ENCODE measurements around the gene SCAF8.

The SCAF8 gene

GRCh38 chr6:154797857-154798256 is 64.6 kb downstream of the SCAF8 start:
- Histone ChIP-seq H3K14ac (ENCODE audit: low read length) (no peak overlapping the region), H3K4me2 (ENCODE audit: low read length) (no peak overlapping the region), H3K9ac (ENCODE audit: low read length) (no peak overlapping the region), H2AFZ (ENCODE audit: insufficient read depth, low read length, poor library complexity) (no peak overlapping the region), H2BK5ac (ENCODE audit: low read depth, low read length, poor library complexity) (no peak overlapping the region), H4K91ac (ENCODE audit: low read depth, low read length) (no peak overlapping the region), H3K18ac (ENCODE audit: low read length) (no peak overlapping the region), H3K4me1 (ENCODE audit: control insufficient read depth in 1 of 2, insufficient read depth in 2 of 2, low read length in 2 of 2) (no peaks in the 10 kb centered on the region), H4K12ac (ENCODE audit: low read depth, low read length) (no peak overlapping the region), H2BK120ac (ENCODE audit: insufficient read depth, low read length, poor library complexity) (no peak overlapping the region), H3K79me2 (ENCODE audit: control insufficient read depth, insufficient read depth, low read length, poor library complexity) (no peaks in the 10 kb centered on the region), H3K36me3 (ENCODE audit: control insufficient read depth in 1 of 2, insufficient read depth in 2 of 2, low read length in 2 of 2) (peaks cover 10 to 13% of the 10 kb centered on the region in 2 experiments), H2BK12ac (ENCODE audit: low read length) (no peak overlapping the region), H3K23ac (ENCODE audit: low read length) (no peak overlapping the region), H3K4ac (ENCODE audit: low read depth, low read length) (no peak overlapping the region), H3K4me3 (ENCODE audit: low read depth, low read length) (no peak overlapping the region), H3K27me3 (ENCODE audit: insufficient read depth, low read length) (no peaks in the 10 kb centered on the region), H3K9me3 (ENCODE audit: insufficient read depth, low read depth, low read length) (no peaks in the 10 kb centered on the region), H4K8ac (ENCODE audit: low read depth, low read length) (no peak overlapping the region), H2AK5ac (ENCODE audit: low read length) (no peak overlapping the region), H3K27ac (ENCODE audit: low read depth, low read length) (no peak overlapping the region), H3K79me1 (ENCODE audit: low read length) (no peaks in the 10 kb centered on the region)
- WGBS (ENCODE audit: extremely low coverage, insufficient coverage, insufficient read length): 100% methylated on average over 1 of the region's 3 CpGs
- no peak for DNase-seq

GRCh38 chr6:154800338-154800737 is 67.1 kb downstream of the SCAF8 start:
- Histone ChIP-seq H2AFZ (ENCODE audit: insufficient read depth, low read length, poor library complexity) (no peak overlapping the region), H3K18ac (ENCODE audit: low read length) (no peak overlapping the region), H2BK120ac (ENCODE audit: insufficient read depth, low read length, poor library complexity) (no peak overlapping the region), H4K12ac (ENCODE audit: low read depth, low read length) (no peak overlapping the region), H2BK12ac (ENCODE audit: low read length) (no peak overlapping the region), H3K9me3 (ENCODE audit: insufficient read depth, low read depth, low read length) (no peaks in the 10 kb centered on the region), H3K79me2 (ENCODE audit: control insufficient read depth, insufficient read depth, low read length, poor library complexity) (no peaks in the 10 kb centered on the region), H3K4me3 (ENCODE audit: low read depth, low read length) (no peak overlapping the region), H3K27ac (ENCODE audit: low read depth, low read length) (no peak overlapping the region), H3K23ac (ENCODE audit: low read length) (no peak overlapping the region), H3K14ac (ENCODE audit: low read length) (no peak overlapping the region), H2AK5ac (ENCODE audit: low read length) (no peak overlapping the region), H4K91ac (ENCODE audit: low read depth, low read length) (no peak overlapping the region), H2BK5ac (ENCODE audit: low read depth, low read length, poor library complexity) (no peak overlapping the region), H3K36me3 (ENCODE audit: control insufficient read depth in 1 of 2, insufficient read depth in 2 of 2, low read length in 2 of 2) (peaks cover 7 to 9% of the 10 kb centered on the region in 2 experiments), H3K4me1 (ENCODE audit: control insufficient read depth in 1 of 2, insufficient read depth in 2 of 2, low read length in 2 of 2) (no peaks in the 10 kb centered on the region), H4K8ac (ENCODE audit: low read depth, low read length) (no peak overlapping the region), H3K9ac (ENCODE audit: low read length) (no peak overlapping the region), H3K4ac (ENCODE audit: low read depth, low read length) (no peak overlapping the region), H3K79me1 (ENCODE audit: low read length) (no peaks in the 10 kb centered on the region), H3K4me2 (ENCODE audit: low read length) (no peak overlapping the region), H3K27me3 (ENCODE audit: insufficient read depth, low read length) (no peaks in the 10 kb centered on the region)
- no peak for DNase-seq

DNA sequence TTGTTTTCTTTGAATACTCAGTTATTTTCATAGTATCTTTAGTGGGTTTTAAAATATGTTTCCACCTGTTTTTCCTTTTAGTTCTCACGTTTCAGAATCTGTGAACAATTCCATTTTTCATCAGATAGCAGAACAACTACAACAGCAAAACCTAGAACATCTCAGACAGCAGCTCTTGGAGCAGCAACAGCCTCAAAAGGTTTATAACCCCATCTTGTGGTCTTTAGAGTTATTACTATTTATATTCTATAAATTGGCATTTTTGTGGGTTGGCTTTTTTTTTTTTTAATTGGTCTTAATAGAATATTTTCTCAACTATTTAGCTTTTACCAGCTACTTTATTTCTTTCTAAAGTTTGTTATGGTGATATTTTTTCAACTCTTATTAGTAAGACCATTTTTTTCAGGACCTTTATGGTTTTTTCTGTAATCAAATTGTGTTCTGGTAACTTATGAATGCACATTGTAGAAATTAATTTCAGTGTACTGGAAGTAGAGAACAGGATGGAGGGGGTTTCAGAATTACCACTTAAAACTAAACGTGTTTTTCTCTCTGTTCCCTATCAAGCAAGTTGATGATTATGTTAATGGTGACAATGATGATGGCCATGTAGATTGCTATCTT is 72.2 kb downstream of the SCAF8 start:
- H3K4ac ChIP-seq (ENCODE audit: low read depth, low read length): no peak overlapping the region
- H3K14ac ChIP-seq (ENCODE audit: low read length): no peak overlapping the region
- no peaks in the 10 kb centered on the region for H3K9me3 ChIP-seq (ENCODE audit: insufficient read depth, low read depth, low read length)
- no peak overlapping the region for H2BK12ac ChIP-seq (ENCODE audit: low read length)
- peaks cover 6 to 13% of the 10 kb centered on the region in 2 experiments for H3K36me3 ChIP-seq (ENCODE audit: control insufficient read depth in 1 of 2, insufficient read depth in 2 of 2, low read length in 2 of 2)
- no peak overlapping the region for H3K4me2 ChIP-seq (ENCODE audit: low read length)
- H2BK120ac ChIP-seq (ENCODE audit: insufficient read depth, low read length, poor library complexity): no peak overlapping the region
- H2AK5ac ChIP-seq (ENCODE audit: low read length): no peak overlapping the region
- no peak overlapping the region for H2BK5ac ChIP-seq (ENCODE audit: low read depth, low read length, poor library complexity)
- no peak overlapping the region for H2AFZ ChIP-seq (ENCODE audit: insufficient read depth, low read length, poor library complexity)
- H4K91ac ChIP-seq (ENCODE audit: low read depth, low read length): no peak overlapping the region
- no peak overlapping the region for H4K12ac ChIP-seq (ENCODE audit: low read depth, low read length)
- H3K4me3 ChIP-seq (ENCODE audit: low read depth, low read length): no peak overlapping the region
- H3K4me1 ChIP-seq (ENCODE audit: control insufficient read depth in 1 of 2, insufficient read depth in 2 of 2, low read length in 2 of 2): no peaks in the 10 kb centered on the region
- no peak overlapping the region for H3K18ac ChIP-seq (ENCODE audit: low read length)
- no peak overlapping the region for H3K9ac ChIP-seq (ENCODE audit: low read length)
- no CpG with 5 or more reads among the region's 2 CpGs for WGBS (ENCODE audit: extremely low coverage, insufficient coverage, insufficient read length)
- no peaks in the 10 kb centered on the region for H3K27me3 ChIP-seq (ENCODE audit: insufficient read depth, low read length)
- no peaks in the 10 kb centered on the region for H3K79me1 ChIP-seq (ENCODE audit: low read length)
- H3K23ac ChIP-seq (ENCODE audit: low read length): no peak overlapping the region
- no peak overlapping the region for H3K27ac ChIP-seq (ENCODE audit: low read depth, low read length)
- H3K79me2 ChIP-seq (ENCODE audit: control insufficient read depth, insufficient read depth, low read length, poor library complexity): no peaks in the 10 kb centered on the region
- peak in 1 of 2 donors; percentile 54 for DNase-seq
- no peak overlapping the region for H4K8ac ChIP-seq (ENCODE audit: low read depth, low read length)

DNA sequence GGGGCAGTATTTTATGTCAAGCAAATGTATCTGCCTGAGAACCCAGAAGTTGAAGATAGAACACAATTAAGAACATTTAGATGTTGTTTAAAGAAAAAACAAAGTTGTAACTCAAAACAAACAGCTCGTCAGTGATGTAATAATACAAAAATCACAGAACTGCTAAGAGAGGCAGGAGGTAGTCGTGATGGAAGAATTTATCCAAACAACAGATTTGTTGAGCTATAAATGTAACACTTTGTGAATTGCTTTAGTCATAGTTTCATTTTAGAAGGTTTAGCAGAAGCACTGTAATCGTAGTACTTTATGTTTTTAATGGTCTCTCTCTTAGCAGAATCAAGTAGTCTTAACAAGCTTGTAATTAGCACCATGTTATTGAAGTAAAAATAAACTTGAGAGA is 73.6 kb downstream of the SCAF8 start:
- H3K27ac ChIP-seq (ENCODE audit: low read depth, low read length): no peak overlapping the region
- no peaks in the 10 kb centered on the region for H3K79me1 ChIP-seq (ENCODE audit: low read length)
- DNase-seq: no peak
- no peak overlapping the region for H3K23ac ChIP-seq (ENCODE audit: low read length)
- no peak overlapping the region for H2AFZ ChIP-seq (ENCODE audit: insufficient read depth, low read length, poor library complexity)
- H4K12ac ChIP-seq (ENCODE audit: low read depth, low read length): no peak overlapping the region
- H3K79me2 ChIP-seq (ENCODE audit: control insufficient read depth, insufficient read depth, low read length, poor library complexity): no peaks in the 10 kb centered on the region
- H2AK5ac ChIP-seq (ENCODE audit: low read length): no peak overlapping the region
- H3K4me2 ChIP-seq (ENCODE audit: low read length): no peak overlapping the region
- WGBS (ENCODE audit: extremely low coverage, insufficient coverage, insufficient read length): no CpG with 5 or more reads among the region's 3 CpGs
- no peak overlapping the region for H4K8ac ChIP-seq (ENCODE audit: low read depth, low read length)
- no peak overlapping the region for H3K4ac ChIP-seq (ENCODE audit: low read depth, low read length)
- no peak overlapping the region for H2BK5ac ChIP-seq (ENCODE audit: low read depth, low read length, poor library complexity)
- peaks cover 8 to 14% of the 10 kb centered on the region in 2 experiments for H3K36me3 ChIP-seq (ENCODE audit: control insufficient read depth in 1 of 2, insufficient read depth in 2 of 2, low read length in 2 of 2)
- H2BK12ac ChIP-seq (ENCODE audit: low read length): no peak overlapping the region
- no peak overlapping the region for H4K91ac ChIP-seq (ENCODE audit: low read depth, low read length)
- H3K9me3 ChIP-seq (ENCODE audit: insufficient read depth, low read depth, low read length): no peaks in the 10 kb centered on the region
- H2BK120ac ChIP-seq (ENCODE audit: insufficient read depth, low read length, poor library complexity): no peak overlapping the region
- H3K4me1 ChIP-seq (ENCODE audit: control insufficient read depth in 1 of 2, insufficient read depth in 2 of 2, low read length in 2 of 2): no peaks in the 10 kb centered on the region
- no peaks in the 10 kb centered on the region for H3K27me3 ChIP-seq (ENCODE audit: insufficient read depth, low read length)
- H3K9ac ChIP-seq (ENCODE audit: low read length): no peak overlapping the region
- H3K14ac ChIP-seq (ENCODE audit: low read length): no peak overlapping the region
- no peak overlapping the region for H3K18ac ChIP-seq (ENCODE audit: low read length)
- H3K4me3 ChIP-seq (ENCODE audit: low read depth, low read length): no peak overlapping the region
